ENCODE data around the gene CGRRF1.

The CGRRF1 gene

GRCh38 chr14:54478636-54479215, 31.0 kb upstream of the CGRRF1 start:
- Histone ChIP-seq H3K36me3 (peaks cover 56% of the 10 kb centered on the region), H3K27ac (peak overlapping the region; percentile 9)

GRCh38 chr14:54480830-54481562, 28.7 kb upstream of the CGRRF1 start:
- no peaks in the 10 kb centered on the region for H3K9me3 ChIP-seq
- H3K4me3 ChIP-seq (ENCODE audit: low read depth in 1 of 2, low read length in 1 of 2), result no peak overlapping the region
- no peak for TF ChIP-seq CTCF (IDR thresholded peaks at IDR 0.05)
- H3K4me1 ChIP-seq (ENCODE audit: control insufficient read depth in 1 of 2, insufficient read depth in 1 of 2, low read depth in 1 of 2, low read length in 1 of 2), result peaks cover 5 to 9% of the 10 kb centered on the region in 2 experiments
- H3K36me3 ChIP-seq, result peaks cover 56% of the 10 kb centered on the region
- H3K27ac ChIP-seq, result no peak overlapping the region
- no peaks in the 10 kb centered on the region for H3K27me3 ChIP-seq

More at GRCh38 chr14:54478636-54479215, 31.0 kb upstream of the CGRRF1 start:
- H3K4me3 ChIP-seq (ENCODE audit: low read depth in 1 of 2, low read length in 1 of 2), result no peak overlapping the region
- H3K27me3 ChIP-seq, result no peaks in the 10 kb centered on the region
- H3K4me1 ChIP-seq (ENCODE audit: control insufficient read depth in 1 of 2, insufficient read depth in 1 of 2, low read depth in 1 of 2, low read length in 1 of 2), result peaks cover 17 to 23% of the 10 kb centered on the region in 2 experiments
- no peak for TF ChIP-seq CTCF (IDR thresholded peaks at IDR 0.05)
- no peaks in the 10 kb centered on the region for H3K9me3 ChIP-seq

GRCh38 chr14:54481695-54482094, 28.0 kb upstream of the CGRRF1 start:
- no peaks in the 10 kb centered on the region for H3K9me3 ChIP-seq
- no peak for TF ChIP-seq CTCF (IDR thresholded peaks at IDR 0.05)
- no peaks in the 10 kb centered on the region for H3K27me3 ChIP-seq
- H3K36me3 ChIP-seq, result peaks cover 56% of the 10 kb centered on the region
- no peak overlapping the region for H3K27ac ChIP-seq
- peaks cover 0 to 6% of the 10 kb centered on the region in 2 experiments for H3K4me1 ChIP-seq (ENCODE audit: control insufficient read depth in 1 of 2, insufficient read depth in 1 of 2, low read depth in 1 of 2, low read length in 1 of 2)
- no peak overlapping the region for H3K4me3 ChIP-seq (ENCODE audit: low read depth in 1 of 2, low read length in 1 of 2)

GRCh38 chr14:54483073-54483745, 26.5 kb upstream of the CGRRF1 start:
- Histone ChIP-seq H3K27ac (peak overlapping the region; percentile 17), H3K36me3 (peaks cover 50% of the 10 kb centered on the region), H3K4me3 (ENCODE audit: low read depth in 1 of 2, low read length in 1 of 2) (no peak overlapping the region), H3K9me3 (no peaks in the 10 kb centered on the region), H3K4me1 (ENCODE audit: control insufficient read depth in 1 of 2, insufficient read depth in 1 of 2, low read depth in 1 of 2, low read length in 1 of 2) (peaks cover 9 to 19% of the 10 kb centered on the region in 2 experiments), H3K27me3 (no peaks in the 10 kb centered on the region)
- no peak for TF ChIP-seq CTCF (IDR thresholded peaks at IDR 0.05)

GRCh38 chr14:54483846-54484245, 25.9 kb upstream of the CGRRF1 start:
- H3K4me1 ChIP-seq (ENCODE audit: control insufficient read depth in 1 of 2, insufficient read depth in 1 of 2, low read depth in 1 of 2, low read length in 1 of 2), result peaks cover 11 to 22% of the 10 kb centered on the region in 2 experiments
- no peak overlapping the region for H3K4me3 ChIP-seq (ENCODE audit: low read depth in 1 of 2, low read length in 1 of 2)
- no peaks in the 10 kb centered on the region for H3K9me3 ChIP-seq
- H3K36me3 ChIP-seq, result peaks cover 44% of the 10 kb centered on the region
- no peaks in the 10 kb centered on the region for H3K27me3 ChIP-seq
- no peak overlapping the region for H3K27ac ChIP-seq
- no peak for TF ChIP-seq CTCF (IDR thresholded peaks at IDR 0.05)
